Measurements from ENCODE around the gene SETD4. TPM values are rescaled to one million over a fixed set of nuclear protein-coding genes. Genes with fewer than 3 reads are reported as not detected.
A peak's percentile ranks its signal among the peaks of the same experiment; 100 is the strongest.

The SETD4 gene
- total and polyA plus RNA-seq, 2 of the 13 experiments (the other 11 are each of a cell fraction or from before 2014, with no cell fraction given): 7.1 to 14.4 TPM

DNA sequence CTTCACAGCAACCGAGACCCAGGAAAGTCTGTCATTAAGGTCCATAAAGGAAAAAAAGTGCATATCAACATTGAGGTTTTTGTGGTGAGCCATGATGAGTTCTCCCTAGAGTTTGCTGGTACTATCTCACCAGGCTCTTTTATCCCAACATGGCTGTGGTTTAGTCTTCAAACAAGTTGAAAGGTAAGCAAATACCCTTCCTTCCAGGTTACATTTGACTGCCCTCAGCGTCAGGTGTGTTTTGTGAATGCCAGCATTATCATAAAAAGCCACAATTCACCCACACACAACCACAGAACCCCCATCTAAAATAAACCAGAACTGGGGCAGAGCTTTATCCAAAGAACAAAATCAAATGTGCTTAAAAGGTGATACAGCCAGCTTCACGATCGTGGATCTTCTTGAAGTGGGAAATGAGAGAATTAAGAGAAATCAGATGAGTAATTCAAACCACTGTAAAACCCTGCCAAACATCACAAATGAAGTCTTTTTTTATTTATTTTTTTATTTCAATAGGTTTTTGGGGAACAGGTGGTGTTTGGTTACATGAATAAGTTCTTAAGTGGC is 64.7 kb downstream of the SETD4 start:
- Histone ChIP-seq H3K79me2 (ENCODE audit: insufficient read depth, low read length) (no peaks in the 10 kb centered on the region), H2AFZ (ENCODE audit: low read length) (peak overlapping the region; percentile 45), H3K4me3 (replicated peaks in 1 of 3; ENCODE audit: insufficient read depth in 1 of 3, low read depth in 2 of 3, low read length in 3 of 3) (no peak overlapping the region), H3K27ac (ENCODE audit: extremely low read length, insufficient read depth, low read length) (no peak overlapping the region), H3K4me1 (ENCODE audit: insufficient read depth, low read length) (peaks cover 47% of the 10 kb centered on the region), H3K36me3 (replicated peaks in 1 of 2; ENCODE audit: control insufficient read depth in 1 of 2, insufficient read depth in 2 of 2, low read length in 2 of 2) (no peaks in the 10 kb centered on the region), H3K9me3 (ENCODE audit: low read length) (no peaks in the 10 kb centered on the region), H4K20me1 (ENCODE audit: insufficient read depth, low read length) (no peaks in the 10 kb centered on the region), H3K9ac (ENCODE audit: insufficient read depth, low read depth, low read length) (no peak overlapping the region), H3K27me3 (ENCODE audit: control insufficient read depth in 1 of 2, insufficient read depth in 2 of 2, low read length in 2 of 2) (peaks cover 0 to 4% of the 10 kb centered on the region in 2 experiments; a peak in 1 of 5 replicates), H3K4me2 (ENCODE audit: low read depth, low read length) (no peak overlapping the region)
- ChIA-PET CTCF (ENCODE audit: low intra/inter-chr PET ratio, low total read pairs) (no interaction called here), POLR2A (no interaction called here)
- ATAC-seq (no peak), FAIRE-seq (no peak), DNase-seq (ENCODE audit: low spot score) (peak; percentile 32)
- no TSS peak for BruUV-seq (replicated peaks)
- in situ Hi-C loops (cut with HindIII; ENCODE audit: extremely low pct_ligation_motif_present, low pct_unique_long_range_greater_than_20kb): no loop called here
- WGBS (ENCODE audit: low lambda C conversion rate): under 1% methylated on average over 4 of the region's 4 CpGs
- intact Hi-C loops (cut with micrococcal nuclease; ENCODE audit: unreplicated experiment): no loop called here
- no peak for TF ChIP-seq BRD4 (CRISPR knock-in tag; IDR thresholded peaks at IDR 0.05)
- no peak for TF ChIP-seq MED8 (CRISPR knock-in tag; IDR thresholded peaks at IDR 0.05; ENCODE audit: insufficient replicate concordance)
- TF ChIP-seq, protein P1, sequence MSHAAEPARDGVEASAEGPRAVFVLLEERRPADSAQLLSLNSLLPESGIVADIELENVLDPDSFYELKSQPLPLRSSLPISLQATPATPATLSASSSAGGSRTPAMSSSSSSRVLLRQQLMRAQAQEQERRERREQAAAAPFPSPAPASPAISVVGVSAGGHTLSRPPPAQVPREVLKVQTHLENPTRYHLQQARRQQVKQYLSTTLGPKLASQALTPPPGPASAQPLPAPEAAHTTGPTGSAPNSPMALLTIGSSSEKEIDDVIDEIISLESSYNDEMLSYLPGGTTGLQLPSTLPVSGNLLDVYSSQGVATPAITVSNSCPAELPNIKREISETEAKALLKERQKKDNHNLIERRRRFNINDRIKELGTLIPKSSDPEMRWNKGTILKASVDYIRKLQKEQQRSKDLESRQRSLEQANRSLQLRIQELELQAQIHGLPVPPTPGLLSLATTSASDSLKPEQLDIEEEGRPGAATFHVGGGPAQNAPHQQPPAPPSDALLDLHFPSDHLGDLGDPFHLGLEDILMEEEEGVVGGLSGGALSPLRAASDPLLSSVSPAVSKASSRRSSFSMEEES (CRISPR knock-in tag; IDR thresholded peaks at IDR 0.05): no peak
- TF ChIP-seq FOXM1 (CRISPR knock-in tag; IDR thresholded peaks at IDR 0.05): no peak
- TF ChIP-seq EP300 (IDR thresholded peaks at IDR 0.05; ENCODE audit: low read depth in 2 of 2, low read length in 2 of 2): 0 out of 4 replicates have a peak, but pooled peaks of 1 of the 2 experiments have one; percentile 11
- no peak for TF ChIP-seq EP300 (CRISPR knock-in tag; IDR thresholded peaks at IDR 0.05; ENCODE audit: borderline replicate concordance)
- no peak for TF ChIP-seq ZNF335 (CRISPR knock-in tag; IDR thresholded peaks at IDR 0.05)
- TF ChIP-seq, protein P2, sequence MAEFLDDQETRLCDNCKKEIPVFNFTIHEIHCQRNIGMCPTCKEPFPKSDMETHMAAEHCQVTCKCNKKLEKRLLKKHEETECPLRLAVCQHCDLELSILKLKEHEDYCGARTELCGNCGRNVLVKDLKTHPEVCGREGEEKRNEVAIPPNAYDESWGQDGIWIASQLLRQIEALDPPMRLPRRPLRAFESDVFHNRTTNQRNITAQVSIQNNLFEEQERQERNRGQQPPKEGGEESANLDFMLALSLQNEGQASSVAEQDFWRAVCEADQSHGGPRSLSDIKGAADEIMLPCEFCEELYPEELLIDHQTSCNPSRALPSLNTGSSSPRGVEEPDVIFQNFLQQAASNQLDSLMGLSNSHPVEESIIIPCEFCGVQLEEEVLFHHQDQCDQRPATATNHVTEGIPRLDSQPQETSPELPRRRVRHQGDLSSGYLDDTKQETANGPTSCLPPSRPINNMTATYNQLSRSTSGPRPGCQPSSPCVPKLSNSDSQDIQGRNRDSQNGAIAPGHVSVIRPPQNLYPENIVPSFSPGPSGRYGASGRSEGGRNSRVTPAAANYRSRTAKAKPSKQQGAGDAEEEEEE (CRISPR knock-in tag; IDR thresholded peaks at IDR 0.05; ENCODE audit: borderline replicate concordance): no peak
- no peak for TF ChIP-seq ZNF773 (CRISPR knock-in tag; IDR thresholded peaks at IDR 0.05; ENCODE audit: borderline replicate concordance)
- peak; percentile 36; the same call in 1 of the 2 replicates for TF ChIP-seq TCF7 (IDR thresholded peaks at IDR 0.05; ENCODE audit: low read depth)
- no peak for TF ChIP-seq TARDBP (CRISPR knock-in tag; IDR thresholded peaks at IDR 0.05)

Measured in HepG2 (cell line).